ENCODE measurements around the gene PSMC1.

PSMC1 gene

DNA sequence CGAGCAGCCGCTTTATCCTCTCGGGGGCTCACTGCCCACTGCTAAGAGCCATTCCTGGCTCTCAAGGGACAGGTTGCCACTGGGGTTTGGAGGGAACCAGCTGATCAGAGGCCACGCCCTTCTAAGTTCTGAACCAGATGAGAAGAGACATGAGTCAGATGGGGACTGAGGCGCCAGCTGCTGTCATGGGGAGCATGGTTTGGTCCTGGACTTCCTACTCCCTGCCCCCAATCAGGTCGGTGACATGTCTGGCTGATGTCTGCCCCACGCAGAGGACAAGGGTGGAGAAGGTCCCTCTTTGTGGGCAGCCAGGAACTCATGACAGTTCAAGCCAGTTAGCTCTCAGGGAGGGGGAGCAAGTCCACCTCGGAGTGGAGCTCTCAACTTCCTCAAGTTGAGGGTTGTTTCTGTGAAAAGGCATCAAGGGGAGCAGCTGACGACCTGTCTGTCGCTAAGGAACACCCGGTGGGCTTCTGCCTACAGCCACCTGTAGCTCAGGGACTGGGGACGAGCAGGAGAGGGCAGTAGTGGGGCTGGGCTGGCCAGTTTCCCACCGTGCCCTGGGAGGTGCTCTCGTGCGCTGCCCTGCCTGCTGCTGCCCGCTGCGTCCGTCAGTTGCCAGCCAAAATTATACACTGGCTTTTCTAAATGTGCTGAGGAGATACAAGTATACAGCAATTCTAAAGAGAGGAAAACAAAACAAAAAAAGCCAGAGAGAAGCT, 20.5 kb downstream of the PSMC1 start:
- DNase-seq = no peak

DNA sequence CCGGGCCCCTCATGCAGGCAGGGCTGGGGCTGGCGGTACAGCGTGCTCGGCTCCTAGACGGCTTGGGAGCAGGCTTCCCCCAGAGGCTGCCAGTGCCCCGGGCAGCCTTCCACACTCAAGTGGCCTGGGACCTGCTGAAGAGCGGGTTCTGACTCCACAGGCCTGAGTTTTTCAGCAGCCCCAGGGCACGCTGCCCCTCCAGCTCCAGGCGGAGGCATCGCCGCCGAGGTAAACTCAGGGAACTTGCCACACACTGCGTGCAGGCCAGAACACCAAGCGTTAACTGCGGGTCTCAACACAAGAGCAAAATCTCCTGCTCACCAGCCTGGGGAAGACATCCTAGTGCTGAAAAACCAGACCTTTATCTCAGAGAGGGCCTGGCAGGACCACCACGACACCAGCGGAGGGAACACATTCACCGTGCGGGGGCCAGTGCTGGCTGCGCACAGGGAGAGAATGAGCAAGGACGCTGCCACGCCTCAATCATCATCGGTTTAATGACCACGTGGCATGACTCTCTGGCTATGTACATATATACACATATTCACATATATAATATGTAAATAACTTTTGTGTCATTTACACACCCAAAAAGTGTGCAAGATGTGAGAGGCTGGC, 21.3 kb downstream of the PSMC1 start:
- DNase-seq = no peak

DNA sequence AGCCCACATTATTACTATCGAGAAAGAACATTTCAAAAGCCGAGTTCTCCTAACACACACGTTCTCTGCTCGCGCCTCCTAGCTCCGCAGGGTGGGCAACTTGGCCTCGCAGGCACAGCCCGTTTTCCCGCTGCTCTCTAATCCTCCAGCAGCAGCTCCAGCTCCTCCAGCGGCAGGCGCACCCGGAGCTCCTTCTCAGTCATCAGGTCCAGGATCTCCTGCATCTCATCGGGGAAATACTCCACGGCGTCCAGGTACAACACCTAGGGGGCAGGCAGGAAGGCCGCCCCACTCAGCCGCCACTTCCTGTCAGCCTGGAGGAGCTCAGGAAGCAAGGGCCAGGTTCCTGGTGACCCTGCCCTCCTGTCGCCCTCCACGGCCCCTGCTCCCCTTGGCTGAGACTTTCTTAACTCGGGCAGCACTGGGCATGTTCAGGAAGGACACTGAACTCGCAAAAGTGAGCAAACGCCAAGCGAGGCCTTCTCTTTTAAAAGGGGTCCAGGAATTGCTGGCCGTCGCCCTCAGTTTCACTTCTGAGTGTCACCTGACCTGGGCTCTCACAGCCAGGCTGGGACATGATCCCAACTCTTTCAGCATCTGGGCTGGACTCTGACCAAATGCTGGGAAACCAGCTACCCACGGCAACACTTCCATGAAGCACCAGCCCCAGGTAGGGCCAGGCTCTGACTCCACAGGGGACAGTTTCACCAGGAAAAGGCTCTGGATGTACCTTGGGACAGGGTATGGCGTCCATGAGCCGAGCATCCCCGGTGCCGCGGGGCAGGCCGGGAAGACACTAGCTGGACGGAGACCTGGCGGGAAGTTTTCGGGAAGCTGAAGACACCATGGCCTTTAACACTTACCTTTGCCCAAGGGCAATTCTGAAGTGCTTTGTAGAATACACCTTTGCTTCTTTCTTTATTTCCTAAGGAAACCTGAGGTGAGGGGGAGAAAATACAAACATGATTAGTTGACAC, 22.1 kb downstream of the PSMC1 start:
- DNase-seq = no peak

DNA sequence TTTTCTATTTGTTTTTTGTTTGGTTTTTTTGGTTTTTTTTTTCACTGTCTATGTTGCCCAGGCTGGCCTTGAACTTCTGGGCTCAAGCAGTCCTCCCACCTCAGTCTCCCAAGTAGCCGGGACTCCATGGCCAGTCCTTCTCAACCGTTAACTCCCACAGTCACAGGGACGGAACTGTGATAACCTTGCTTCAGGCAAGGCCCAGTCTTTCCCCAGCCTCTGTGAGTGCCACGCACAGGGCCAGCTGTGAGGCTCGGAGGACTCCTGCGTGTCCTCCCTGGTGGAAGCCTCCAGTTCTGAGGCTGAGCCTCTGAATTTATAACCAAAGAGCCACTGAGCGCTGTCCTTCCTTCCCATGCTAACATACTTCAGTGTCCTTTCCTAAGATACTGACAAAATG, 23.7 kb downstream of the PSMC1 start:
- DNase-seq = no peak

DNA sequence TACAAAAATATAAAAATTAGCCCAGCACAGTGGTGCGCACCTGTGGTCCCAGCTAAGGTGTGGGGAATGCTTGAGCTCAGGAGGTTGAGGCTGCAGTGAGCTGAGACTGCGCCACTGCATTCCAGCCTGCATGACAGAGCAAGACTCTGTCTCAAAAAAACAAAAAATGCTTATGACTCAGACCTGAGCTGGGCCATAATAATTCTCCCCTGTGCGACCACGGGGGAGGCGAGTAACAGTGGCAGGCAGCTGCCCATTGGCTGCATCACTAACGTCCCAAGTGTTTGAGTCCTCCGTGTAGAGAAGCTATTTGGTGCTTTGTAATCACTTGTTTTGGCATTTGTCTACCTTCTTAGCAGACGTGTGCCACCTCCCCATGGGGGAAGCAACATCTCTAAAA, 24.9 kb downstream of the PSMC1 start:
- peak; percentile 80 for DNase-seq

DNA sequence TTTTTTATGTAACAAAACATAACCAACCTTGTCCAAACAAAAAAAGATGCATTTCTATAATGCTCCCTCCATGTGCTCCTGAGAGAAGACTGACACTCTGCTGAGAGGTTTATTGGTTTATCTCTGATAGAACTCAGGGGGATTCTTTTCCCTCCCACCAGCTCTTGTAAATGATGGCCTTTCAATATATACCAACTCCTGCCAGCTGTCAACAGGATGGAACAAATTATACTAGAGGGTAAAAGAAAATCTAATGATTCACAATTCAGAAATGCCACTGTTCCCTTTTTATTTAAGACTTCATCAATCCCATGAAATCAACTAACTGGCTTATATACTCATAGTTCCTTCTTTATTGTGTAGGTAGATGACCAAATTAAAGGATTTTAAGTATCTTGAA, 25.4 kb downstream of the PSMC1 start:
- DNase-seq = peak; percentile 45

DNA sequence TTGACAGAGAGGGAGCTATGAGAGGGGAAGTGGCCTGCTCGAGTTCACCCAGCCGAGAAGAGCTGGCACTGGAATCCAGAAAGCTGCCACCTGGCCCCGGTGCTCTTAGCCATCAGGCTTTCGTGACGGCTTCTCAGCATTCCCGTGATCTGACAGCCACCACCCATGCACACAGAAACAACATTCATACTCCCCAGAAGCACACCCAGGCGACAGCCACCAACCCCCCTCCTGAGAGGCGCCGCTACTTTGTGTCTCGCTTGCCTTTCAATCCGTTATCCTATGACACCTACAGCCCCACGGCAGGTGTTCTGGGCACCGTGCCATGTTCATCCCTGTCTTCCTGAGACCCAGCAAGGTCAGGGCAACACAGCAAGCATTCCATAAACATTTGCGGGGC, 31.4 kb downstream of the PSMC1 start:
- no peak for DNase-seq

DNA sequence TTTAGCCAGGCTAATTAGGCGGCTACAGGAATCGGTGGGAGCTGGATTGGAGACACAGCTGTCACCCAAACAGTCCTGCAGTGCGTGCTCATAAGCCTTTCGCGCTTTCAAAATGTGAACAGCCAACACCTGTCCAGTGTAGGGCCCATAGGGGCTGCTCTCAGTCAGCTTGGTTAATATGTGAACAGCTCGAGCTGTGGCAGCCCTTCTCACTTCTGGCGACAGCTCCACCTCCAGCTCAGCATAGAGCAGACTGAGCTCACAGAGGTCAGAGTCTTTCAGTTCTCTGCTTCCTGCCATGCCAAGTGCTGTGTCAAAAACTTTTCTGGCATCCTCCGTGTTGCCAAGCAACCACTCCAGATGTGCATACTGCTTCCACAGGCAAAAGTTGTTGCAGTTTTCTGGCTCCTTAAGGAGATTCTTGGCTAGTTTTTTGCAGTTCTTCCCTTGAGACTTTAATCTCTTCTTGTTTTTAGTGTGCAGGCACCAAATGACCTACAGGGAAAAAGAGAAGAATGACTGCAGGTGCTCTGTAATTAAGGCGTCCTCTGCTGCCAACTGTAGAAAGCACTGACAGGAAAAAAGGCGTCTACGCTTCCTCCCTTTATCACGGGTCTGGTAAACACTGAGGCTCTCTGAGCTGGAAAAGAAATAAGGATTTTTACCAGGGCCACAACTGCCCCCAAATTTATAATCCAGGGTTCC, 32.5 kb downstream of the PSMC1 start:
- no peak for DNase-seq

DNA sequence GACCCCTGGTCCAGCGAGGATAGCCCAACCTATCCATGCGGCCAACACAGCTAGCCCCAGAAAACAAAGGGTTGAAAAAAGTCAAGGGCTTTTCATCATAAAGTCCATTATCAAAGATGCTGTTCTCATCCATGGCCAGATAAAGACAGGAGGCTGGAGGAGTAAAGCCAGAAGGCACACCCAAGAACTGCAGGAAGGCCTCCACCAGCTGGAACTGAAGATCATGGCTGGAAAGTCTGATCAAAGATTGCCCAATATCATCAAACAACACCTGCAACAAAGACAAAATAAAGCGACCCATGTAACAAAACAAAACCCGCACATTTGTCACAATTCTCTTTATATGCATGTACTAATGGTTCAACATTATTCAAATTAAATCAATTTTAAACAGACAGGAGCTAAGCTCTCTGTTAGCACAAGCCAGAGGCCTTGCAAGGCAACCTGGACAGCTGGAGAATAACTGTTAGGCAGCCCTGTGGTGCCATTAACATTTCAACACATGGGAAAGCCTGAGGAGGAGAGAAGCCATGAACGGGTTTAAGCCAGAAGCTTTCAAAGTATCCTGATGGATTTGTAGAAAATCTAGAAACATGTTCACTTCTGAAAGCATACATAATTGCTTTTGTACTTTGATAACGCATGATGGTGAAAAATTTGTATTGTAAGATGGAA, 34.1 kb downstream of the PSMC1 start:
- DNase-seq = no peak

DNA sequence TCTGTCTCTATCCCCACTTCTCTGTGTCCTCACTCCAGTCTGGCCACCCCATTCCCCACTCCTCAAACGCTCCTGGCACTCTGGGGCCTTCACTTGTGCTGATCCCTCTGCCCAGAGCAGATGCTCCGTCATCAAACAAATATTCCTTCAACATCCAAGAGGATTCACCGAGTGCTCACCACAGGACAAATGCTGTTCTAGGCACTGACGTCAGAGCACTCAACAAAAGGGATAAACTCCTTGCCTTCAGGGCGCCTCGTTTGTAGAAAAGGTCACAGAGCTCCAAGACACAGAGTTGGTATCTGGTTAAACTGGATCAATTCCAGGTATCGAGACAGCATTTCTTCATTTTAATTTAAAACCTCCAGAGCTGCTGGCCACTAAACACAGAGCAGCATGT, 35.3 kb downstream of the PSMC1 start:
- no peak for DNase-seq

DNA sequence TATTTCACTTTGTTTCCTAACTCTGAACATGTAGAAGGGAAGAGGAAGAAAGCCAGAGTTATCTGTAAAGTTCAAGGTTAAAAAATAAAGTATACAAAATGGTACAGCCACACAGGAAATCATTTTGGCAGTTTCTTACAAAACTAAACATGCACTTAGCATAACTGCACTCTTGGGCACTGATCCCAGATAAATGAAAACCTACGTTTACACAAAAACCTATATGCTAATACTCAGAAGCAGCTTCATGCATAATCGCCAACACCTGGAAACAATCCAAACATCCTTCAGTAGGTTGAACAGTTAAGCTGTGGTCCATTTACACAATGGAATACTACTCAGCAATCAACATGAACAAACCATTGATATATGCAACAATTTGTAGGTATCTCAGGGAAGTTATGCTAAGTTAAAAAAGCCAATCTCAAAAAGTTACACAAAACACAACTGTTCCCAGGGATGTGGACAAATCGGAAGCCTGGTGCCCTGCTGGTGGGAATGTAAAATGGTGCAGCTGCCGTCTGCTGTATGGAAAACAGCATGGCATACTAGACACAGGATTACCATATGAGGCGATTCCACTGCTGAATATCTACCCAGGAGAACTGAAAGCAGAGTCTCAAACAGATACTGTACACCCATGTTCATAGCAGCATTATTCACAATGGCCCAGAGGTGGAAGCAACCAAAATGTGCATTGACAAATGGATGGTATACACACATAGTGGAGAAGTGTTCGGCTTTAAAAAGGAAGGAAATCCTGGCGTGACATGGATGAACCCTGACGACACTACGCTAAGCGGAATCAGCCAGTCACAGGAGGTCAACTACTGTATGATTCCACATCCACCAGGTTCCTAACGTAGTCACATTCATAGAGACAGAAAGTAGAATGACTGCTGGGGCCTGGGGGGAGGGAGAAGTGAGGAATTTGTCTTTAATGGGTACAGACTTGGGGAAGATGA, 37.7 kb downstream of the PSMC1 start:
- DNase-seq = no peak

DNA sequence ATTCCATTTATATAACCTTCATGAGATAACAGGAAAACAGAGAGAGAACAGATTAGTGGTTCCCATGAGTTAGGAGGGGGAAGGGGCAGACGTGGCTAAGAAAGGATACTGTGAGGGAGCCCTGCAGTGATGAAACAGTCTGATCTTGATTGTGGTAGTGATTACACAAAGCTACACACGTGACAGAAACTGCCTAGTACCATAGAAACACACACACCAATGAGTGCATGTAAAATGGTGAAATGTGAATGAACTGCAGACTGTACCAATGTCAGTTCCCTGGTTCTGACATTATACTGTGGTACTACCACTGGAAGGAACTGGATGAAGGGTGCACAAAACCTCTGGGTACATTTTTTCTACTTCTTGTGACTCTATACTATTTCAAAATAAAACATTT, 38.5 kb downstream of the PSMC1 start:
- no peak for DNase-seq

DNA sequence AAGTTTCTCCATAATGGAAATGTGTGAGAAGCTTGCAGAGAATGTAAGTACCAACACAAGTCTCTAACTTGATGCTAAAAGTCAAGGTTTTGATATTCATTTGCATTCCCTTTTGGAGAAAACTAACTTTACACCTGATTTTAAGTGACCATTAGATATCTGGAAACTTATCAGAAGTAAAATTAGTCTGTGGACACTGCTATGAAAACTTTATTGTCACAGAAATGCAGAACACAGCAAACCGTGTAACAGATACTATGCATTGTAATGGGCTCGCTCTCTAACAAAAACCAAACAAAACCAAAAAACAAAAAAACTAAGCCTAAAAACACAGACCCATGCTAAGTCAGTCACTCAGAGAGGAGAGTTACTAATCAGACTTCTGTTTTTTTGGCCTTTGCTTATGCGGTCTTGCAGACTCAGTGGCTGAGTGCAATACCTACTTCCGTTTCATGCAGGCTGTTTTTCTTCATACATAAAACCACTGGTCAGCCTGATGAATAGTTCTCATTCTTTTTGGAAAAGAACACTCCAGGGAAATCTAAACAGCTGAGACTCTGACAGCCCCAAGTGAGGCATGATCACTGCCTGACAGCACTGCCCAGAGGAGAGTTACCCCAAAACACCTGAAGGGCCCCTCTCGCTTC, 39.6 kb downstream of the PSMC1 start:
- peak; percentile 23 for DNase-seq

DNA sequence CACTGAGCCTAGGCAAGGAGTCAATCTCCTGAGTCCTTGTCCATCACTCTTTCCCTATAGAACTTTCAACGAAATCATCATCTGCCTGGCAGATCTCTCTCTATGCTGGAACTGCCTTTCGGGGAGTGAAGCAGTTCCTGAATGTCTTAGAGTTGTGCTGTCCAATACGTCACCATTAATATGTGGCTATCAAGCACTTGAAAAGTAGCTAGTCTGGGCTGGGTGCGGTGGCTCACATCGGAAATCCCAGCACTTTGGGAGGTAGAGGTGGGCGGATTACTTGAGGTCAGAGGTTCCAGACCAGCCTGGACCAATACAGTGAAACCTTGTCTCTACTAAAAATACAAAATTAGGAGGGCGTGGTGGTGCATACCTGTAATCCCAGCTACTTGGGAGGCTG, 40.3 kb downstream of the PSMC1 start:
- no peak for DNase-seq

DNA sequence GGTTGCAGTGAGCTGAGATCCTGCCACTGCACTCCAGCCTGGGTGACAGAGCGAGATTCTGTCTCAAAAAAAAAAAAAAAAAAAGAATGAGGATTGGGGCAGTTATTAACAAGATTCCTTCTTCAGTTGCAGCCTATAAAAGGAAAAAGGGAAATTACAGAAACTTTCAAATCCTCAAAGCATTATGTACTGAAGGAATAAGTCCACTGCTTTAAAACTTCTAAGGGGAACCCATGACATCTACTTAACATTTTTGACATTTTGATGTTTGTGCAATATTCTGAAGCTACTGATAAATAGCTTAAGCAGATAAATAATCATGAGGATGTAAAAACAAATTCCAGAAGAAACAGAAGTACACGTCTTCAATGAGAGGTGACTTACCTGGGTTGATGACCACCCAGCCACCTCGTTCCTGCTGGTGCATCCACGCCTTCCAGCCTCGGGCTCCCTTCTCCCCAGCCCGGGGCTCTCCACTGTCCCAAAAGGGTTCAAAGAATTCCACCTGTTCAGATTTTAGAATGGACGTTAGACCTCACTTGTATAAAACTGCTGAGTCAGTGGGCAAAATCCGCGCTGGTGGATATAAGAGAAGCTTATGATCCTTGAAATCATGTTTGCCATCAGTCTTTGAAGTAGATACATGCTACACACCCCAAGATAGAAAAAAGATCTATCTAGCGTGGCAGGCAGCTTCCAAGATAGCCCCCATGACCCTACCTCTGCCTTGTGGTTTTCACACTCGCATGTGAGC, 41.7 kb downstream of the PSMC1 start:
- no peak for DNase-seq

DNA sequence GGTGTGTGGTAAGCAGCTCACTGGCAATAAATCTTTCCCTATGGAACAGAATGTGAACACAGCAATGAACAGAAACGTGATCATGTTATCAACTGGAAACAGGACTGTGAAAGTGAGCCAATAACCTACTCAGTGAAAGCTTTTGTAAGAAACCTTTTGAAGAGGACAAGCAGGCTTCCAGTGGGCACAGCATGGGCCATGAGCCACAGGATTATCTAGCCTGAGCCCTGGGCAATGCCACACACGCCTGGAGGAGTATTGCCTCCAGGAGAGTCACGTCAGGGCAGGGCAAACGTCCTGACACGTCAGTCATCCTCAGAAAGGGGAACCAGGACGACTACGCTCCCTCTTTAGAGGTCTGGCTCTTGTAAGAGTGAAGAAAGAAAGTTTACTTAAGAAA, 43.1 kb downstream of the PSMC1 start:
- no peak for DNase-seq

DNA sequence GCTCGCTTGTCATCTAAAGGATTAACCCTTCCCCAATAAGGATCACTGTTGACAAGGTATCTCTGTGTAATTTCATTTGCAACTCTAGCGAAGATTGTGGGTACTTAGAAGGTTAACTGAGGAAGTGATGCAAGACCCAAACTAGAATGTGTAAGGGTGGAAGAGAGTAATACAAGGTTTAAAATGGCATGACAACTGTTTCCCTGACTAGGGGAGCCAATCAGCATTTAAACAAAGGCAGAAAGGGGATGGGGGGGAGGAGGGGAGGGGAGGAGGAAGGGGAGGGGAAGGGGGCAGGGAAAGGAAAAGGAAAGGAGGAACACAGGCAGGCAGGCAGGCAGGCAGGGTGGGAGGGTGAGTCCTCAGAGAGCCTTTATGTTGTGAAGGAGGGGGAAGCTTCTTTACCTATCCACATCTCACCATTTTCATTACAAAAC, 44.3 kb downstream of the PSMC1 start:
- peak; percentile 51 for DNase-seq

DNA sequence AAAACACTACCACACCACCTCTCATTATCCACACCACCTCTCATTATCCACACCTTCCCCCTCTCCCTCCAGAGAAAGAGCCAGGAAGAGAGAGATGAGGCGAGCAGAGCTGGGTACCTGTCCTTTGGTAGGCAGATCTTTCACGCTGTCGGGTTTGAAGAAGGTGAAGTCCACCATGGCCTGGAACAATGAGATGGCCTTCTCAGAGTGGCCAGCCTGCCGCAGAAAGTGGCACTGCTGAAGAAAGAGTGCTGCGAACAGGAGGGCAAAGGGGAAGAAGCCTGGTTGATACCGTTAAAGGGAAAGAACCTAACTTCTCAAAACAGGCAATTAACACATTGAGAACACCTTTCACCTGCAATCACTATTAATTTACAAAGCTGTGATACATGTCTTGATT, 44.8 kb downstream of the PSMC1 start:
- no peak for DNase-seq

DNA sequence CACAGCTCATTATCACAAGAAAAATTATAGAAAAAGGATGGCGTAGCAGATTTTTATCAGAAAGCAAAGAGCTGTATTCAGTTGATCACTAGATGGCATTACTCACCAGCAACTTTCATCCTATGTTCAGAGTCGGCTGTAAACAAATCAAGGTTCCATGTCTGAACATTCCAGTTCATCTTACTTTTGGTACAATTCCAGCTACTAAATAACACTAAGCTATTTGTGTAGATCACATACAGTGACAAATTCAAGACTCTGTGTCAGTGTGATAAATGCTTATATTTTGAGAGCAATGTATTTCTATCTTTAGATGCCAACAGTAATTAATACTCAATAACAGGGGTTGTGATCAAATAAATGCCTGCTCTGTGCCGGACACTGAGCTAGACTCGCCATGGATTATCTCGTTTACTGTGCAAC, 45.3 kb downstream of the PSMC1 start:
- peak; percentile 73 for DNase-seq
